HTERT RPE-1 (cell line): ENCODE data around the gene PSORS1C1.

Experiments
- in situ Hi-C: fragments of 300-500 bp; cut with MboI; formaldehyde crosslinking; loops from 4 replicates; pipeline ENCODE4 v1.14.3; 2020; ENCODE audit warnings: low sequenced_read_pairs

PSORS1C1 gene

DNA sequence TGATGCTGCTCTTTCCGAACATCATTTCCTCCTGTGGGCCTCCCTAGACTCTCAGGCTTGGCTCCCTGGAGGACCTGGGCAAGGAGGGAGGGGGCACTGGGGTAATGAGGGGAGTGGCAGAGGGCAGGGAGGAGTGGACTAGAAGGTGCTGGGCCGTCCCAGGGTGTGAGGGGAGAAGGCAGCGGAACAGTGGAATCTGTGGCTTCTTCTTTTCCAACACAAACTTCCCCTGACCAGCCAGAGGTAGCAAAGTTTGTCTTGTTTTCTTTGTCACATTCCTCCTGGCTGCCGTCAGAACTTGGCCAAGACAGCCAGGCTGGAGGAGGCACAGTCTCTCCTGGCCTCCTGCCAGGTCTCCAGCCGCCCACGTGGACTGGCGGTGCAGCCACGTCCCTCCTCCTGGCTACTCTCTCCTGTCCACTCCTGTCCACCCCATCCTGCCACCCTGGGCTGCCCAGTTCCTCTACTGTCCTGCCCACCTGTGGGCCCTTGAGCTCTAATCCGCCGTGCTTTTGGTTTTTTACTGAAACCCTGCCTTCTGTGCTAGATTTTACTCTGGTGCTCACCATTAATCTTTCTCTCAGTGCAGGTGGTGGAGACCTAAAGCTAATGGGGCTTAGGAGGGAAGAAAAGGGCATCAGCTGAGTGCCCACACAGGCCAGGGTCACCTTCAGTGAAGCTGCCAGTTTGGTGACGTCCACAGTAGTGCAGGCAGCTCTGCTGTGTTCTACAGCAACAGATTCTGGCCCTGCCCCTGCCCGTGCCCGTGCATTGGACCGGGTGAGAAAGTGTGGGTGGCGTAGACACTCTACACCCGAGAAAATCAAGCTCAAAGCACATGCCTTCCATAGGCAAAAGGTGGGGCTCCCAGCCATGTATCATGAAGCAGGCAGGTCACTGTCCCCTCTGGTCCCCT lies 8.4 kb downstream of the PSORS1C1 start:
- in situ Hi-C loops: no loop called here

DNA sequence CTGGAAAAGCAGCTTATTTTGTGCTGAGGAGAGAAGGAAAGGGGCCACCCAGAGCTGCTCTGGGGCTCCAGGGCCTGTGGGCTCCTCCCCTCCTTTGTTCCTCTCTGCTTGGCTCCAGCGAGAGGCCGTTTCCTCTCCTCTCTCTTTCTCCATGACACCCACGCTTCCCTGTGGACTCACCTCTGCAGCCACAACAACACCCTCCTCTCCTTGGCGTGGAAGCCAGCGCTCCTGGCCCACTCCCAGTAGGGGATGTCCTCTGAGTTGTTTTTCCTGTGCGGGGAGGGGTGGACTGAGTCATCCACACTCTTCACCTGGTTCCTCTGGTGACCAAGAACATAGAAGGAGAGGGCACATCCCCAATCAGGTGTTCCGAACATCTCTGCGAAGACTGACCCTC lies 10.6 kb downstream of the PSORS1C1 start:
- in situ Hi-C loops: no loop called here

DNA sequence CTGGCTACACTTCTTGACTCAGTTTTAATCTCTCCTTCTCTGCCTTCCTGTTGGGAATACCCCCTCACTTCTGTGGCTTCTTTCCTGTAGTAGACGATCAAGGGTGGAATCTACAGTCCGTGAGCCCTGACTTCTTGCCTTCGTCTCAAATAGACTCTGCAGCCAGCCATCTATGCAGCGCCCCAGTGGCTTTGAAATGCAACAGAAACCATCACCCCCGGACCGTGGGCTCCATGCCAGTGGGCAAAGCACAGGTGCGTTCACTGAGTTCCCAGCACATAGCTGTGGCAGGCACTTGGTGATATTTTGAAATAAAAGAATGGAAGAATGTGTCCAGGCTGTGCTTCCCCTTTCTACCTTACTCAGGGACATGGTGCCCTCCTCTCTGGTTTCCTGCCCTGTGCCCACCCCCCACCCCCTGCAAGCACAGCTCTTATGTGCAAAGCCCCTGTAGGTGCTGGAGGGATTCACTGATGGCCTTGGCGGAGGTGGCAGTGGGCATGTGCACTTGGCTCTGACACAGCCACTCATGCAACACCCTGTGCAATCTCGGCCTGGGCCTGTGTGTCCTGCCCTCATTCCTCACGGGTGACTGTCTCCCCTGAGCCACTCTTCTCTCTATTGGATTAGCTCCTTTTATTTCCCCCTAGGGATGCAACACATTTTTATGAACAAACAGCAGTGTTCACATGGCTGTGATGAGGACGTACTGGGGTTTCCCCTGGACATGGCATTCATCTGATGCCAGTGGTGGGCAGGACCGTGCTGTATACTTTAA lies 11.2 kb downstream of the PSORS1C1 start:
- in situ Hi-C loops: no loop called here

DNA sequence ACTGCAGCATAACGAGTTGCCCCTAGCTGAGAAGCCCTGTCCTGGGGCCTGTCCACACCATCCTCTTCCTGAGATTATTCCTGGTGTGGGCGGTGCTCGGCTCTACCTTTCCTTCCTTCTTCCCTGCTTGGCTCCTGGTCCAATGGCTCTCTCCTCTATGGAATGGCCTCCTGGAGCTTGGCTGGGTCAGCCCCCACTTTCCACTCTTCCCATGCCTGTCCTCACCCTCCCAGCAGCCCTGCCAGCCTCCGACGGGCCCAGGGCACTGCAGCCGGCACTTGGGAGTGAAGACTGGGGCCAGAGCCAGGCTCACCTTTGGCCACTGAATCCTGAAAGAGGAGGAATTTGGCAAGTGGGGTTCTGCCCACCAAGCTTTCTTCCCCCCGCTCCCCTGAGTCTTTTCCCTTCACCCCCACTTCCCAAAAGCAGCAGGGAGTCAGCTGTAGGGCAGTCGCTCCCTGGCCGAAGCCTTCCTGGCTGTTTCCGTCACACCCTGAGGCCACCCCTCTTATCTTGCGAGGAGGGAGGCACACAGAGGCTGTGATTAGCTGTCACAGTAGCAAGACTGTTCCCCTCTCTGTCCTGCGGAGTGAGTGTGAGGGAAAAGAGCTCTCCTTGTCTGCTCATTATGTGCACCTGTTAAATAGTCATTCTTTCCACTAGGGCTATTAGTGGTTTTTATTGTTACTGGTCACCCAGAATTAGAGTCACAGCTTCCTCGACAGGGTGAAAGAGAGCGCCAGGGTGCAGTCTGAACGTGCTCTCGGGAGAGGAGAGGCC lies 12.0 kb downstream of the PSORS1C1 start:
- in situ Hi-C loops: no loop called here

DNA sequence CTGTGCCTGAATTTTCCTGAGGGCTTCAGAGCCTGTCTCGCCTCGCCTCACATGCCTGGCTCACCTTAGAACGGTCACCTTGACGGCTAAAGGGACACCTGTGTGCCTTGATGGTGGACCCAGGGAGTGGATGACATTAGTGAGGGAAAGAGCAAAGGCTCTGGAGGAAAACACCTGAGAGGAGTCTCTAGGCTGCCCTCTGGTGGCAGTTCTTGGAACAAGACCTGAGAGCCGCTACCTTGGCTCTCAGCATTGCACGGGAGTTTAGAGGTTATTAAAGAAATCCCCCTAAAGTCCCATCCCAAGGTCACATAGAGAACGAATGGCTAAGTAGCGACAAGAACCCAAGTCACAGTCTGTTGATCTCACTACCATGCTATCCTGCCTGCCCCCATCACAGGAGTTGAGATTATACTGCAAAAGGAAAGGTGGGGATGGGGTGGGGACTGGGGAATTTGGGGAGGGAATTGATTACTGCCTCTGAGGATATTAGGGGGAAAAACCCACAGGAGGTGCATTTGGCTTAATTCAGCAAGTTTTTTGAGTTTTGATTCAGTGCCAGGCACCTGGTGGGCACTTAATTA lies 13.6 kb downstream of the PSORS1C1 start:
- in situ Hi-C loops: no loop called here

DNA sequence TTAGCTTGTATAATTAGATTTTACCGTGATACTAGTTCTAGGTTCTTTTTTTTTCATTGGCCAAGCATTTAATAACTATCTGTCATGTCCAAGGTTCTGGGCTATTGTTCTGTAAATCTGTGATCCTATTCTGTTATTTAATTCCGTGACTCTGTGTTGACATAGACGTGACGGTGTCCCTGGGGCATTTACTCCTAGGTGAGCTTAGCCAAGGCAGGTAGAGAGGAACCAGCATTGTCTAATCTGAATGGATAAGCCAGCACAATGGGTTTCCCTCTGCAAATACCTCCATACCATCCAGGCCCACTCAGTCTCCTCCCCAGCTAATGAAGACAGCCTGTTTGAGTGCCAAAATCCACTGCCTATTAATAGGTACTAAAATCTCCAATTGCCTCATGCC lies 14.5 kb downstream of the PSORS1C1 start:
- in situ Hi-C loops: no loop called here

DNA sequence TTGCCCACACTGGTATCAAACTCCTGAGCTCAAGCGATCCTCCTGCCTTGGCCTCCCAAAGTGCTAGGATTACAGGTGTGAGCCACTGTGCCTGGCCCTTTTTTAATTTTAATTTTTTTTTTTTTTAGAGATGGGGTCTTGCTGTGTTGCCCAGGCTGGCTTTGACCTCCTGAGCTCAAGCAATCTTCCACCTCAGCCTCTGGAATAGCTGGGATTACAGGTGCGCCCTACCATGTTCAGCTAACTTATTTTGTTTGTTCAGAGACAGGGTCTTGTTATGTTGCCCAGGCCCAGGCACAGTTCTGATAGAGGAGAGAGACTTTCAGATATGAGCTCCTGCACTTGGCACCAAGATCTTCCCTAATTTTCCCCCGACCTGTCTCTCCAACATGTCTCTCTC lies 16.2 kb downstream of the PSORS1C1 start:
- in situ Hi-C loops: no loop called here

DNA sequence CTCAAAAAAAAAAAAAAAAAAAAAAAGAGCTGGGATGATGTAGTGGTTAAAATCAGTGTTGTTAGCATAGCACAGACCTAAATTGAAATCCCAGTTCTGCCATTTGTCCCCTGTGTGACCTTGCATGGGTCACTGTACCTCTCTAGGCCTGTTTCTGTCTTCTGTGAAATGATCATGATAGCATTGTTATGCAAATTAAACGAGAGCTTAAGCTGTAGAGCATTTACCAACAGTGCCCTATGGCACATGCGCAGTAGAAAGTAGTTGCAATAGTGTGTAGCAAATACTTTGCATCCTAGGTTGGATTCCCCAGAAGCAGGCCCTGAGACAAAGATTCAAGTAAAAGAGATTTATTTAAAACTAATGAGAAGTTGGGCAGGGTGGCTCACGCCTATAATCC lies 17.0 kb downstream of the PSORS1C1 start:
- in situ Hi-C loops: no loop called here

DNA sequence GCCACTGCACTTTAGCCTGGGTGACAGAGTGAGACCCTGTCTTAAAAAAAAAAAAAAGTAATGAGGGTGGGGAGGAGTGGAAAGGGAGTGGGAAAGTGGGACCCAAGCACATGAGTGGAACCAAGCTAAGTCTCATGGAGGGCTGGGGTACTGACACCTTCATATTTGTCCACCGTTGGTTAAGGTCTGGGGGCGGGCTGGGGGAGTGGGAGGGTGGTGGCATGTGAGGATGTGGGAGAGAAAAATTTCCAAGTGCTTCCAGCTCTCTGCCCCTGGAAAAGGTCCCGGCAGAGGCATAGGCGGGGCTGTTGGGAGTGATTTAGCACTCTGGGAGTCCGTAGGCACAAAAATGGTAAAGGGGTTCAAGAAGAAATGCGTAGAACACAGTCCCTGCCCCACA lies 18.2 kb downstream of the PSORS1C1 start:
- in situ Hi-C loops: no loop called here

DNA sequence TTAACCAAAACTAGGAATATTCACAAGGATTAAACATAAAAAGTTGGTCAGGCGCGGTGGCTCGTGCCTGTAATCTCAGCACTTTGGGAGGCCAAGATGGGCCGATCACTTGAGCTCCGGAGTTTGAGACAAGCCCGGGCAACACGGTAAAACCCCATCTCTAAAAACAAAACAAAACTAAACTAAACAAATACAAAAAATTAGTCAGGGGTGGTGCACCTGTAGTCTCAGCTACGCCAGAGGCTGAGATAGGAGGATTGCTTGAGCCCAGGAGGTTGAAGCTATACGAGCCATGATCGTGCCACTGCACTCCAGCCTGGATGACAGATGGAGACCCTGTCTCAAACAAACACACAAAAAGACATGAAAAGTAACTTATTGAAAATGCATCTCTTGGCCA lies 21.1 kb downstream of the PSORS1C1 start:
- in situ Hi-C loops: no loop called here

DNA sequence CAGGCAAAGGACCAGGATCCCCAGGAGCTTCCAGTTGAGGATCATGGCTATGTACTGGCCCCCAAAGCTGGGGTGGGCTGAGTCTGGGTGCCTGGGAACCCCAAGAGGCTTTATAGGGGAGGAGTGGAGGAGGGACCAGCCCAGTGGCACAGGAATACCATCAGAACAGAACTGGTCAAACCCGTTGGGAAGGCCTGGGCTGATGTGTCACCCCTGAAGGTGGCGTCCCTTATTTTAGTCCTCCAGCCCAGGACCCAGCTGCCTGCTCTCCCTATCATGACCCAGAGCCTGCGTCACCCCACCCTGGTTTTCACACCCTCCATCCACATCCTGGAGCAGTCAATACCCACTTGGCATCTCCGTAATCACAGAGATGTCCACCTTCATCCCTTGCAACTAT lies 24.4 kb downstream of the PSORS1C1 start, which contains the start of gene PSORS1C2:
PSORS1C2 (minus strand) TSS at position 85 of the 400 bp plus-strand sequence; CDS start at position 45, 40 bp downstream.
- in situ Hi-C loops: no loop called here

DNA sequence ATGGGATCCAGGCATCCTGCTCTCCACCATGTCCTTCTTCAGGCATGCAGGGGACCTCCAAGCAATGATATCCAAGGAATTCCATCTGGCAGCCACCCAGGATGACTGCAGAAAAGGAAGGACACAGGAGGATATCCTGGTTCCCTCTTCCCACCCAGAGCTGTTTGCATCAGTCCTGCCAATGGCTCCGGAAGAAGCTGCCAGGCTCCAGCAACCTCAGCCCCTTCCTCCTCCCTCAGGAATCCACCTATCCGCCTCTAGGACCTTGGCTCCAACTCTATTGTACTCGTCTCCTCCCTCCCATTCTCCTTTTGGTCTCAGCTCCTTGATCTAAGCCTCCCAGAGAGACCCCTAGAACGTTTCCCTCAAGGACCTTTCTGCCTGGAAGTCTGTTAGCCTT lies 25.0 kb downstream of the PSORS1C1 start:
- in situ Hi-C loops: no loop called here

DNA sequence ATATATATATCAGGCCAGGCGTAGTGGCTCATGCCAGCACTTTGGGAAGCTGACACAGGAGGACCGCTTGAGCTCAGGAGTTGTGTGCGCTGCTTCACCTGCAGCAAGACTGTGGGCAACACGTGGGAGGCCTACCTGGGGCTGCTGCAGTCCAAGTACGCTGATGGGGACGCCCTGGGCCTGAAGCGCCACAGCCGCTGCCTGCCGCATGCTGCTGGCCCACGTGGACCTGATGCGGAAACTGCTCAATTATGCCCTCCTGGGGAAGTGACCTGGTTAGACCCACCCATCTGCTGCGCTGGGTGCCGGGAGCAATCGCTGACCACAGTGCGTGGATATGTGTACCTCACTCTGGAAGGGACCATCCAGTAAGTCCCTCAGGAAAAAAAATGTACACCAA lies 26.0 kb downstream of the PSORS1C1 start:
- in situ Hi-C loops: no loop called here

DNA sequence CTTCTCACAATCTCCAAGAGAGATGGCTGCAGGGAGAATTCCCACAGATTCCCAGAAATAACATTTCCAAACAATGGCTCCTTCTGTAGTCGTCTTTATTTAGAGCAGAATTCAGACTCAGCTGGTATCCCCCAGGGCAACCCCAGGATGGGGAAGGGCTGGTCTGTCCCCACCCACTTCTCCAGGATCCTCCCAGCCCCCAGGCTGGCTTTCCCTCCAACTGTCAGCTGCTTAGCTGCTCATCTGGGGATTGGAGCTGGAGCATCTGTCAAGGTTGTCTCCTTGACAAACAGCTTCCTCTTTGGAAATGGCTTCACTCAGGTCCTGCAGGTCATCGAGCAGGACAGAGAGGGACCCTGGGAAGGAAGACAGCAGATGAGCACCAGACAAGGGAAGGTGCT lies 27.8 kb downstream of the PSORS1C1 start:
- in situ Hi-C loops: no loop called here

DNA sequence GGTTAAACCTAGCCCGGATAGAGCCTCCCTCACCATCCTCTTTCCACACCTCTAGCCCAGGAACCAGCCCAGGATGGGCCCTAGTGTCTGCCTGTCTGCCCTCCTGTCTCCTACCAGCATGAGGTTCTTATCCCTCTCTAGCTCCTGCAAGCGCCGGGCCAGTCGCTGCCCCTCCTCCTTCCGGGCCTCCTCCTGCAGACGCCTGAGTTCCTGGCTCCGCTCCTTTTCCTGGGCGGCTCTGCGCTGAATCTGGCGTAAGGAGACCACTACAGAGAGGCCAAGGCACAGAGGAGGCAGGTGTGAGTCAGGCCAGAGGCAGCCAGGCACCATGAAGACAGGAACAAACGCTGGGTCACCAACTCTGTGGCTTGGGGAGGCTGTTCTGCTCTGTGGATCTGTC lies 28.5 kb downstream of the PSORS1C1 start:
- in situ Hi-C loops: no loop called here

DNA sequence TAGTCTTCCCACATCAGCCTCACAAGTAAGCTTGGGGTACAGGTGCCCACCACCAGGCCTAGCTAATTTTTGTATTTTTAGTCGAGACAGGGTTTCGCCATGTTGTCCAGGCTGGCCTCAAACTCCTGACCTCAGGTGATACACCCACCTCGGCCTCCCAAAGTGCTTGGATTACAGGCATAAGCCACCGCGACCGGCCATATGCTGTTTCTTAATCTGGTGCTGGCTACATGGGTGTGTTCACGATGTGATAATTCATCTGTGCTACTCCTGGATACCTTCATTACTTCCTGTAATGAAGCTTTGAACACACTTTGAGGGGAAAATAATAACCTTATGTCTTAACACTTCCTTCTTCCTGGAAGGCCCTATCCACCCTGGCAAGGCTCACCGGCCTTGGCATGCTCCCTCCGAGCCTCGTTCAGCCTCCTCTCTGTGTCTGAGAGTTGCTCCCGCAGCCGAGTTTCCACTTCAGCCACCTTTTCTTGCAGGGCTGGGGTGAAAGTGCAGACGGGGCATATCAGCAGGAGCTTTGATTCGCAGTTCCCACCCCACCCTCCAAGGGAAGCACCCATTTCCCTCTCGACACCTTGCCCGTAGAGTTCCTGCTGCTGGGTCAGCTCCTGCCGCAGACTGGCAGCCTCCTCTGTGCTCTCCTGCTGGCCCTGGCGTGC lies 29.8 kb downstream of the PSORS1C1 start:
- in situ Hi-C loops: no loop called here

DNA sequence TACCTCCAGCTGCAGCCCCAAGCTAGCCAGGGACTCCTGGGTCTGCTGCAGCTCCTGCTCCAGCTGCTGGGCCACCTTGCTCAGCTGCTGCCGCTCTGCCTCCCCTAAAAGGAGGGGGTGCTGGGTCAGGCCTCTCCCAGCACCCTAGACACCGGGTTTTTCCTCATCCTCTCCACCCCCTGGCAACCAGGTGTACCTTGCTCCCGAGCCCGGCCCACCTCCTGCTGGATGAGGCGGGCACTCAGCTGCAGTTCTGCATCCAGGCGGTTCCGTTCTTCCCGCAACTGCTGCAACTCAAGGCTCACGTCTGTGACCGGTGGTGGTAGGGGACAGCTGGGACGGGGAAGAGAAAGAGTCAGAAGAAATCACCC lies 30.4 kb downstream of the PSORS1C1 start:
- in situ Hi-C loops: no loop called here

DNA sequence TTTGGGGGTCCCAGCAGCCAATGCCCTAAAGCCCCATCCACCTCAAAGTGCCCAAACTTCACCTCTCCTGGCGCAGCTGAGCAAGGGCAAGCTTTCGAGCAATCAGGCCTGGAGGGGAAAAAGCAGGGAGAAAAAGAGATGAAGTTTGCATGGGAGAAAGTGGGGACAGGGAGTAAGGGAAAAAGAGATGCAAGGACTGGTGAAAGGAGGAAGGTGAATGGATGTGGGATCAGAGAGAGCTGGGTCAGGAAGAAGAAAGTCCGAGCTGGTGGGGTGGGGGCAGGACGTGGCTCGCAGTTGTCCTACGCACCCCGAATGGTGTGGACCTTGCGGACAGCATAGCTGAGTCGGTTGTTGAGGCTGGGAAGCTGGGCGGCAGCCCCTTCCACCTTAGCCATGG lies 30.8 kb downstream of the PSORS1C1 start:
- in situ Hi-C loops: no loop called here

DNA sequence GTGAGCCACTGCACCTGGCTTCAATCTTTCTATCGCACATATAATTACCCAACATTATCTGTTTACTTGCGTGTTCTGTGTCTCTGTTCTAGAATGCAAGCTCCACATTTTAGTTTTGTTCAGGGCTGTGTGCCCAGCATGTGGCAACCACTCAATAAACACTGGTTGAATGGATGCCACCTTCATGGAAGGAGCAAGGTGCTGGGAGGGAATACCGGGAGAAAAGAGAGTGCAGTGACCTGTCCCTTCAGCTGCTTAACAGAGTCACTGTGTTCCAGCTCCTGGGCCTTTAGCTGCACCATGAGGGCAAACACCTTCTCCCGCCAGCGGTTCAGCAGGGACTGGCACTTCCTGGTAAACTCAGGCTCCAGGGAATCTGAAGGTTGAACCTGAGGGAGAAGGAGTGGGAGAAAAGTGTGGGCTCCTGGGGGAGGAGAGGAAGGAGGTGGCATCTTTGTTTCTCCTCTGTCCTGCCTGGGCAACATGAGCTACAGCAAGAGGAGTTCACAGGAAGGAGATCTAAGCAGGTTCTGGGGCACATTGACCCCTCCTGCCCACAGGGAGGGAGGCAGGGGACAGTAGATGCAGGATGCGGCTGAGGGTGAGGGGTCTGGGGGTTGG lies 35.3 kb downstream of the PSORS1C1 start:
- in situ Hi-C loops: no loop called here

DNA sequence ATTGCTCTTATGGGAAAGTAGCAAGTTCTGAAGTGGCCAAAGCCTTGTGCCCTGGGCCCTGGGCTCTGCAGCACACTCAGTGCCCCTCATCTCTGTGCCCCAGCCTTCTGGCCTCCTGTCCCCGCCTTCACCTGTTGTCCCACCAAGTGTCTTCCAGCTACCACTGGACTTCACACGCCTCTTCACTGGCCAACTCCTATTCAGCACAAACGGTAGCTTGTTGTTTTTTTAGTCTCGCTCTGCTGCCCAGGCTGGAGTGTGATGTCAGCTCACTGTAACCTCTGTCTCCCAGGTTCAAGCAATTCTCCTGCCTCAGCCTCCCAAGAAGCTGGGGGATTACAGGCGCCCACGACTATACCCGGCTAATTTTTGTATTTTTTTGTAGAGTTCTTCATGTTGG lies 38.2 kb downstream of the PSORS1C1 start:
- in situ Hi-C loops: no loop called here
